ENCODE data around the gene SPIRE1.

Gene SPIRE1

DNA sequence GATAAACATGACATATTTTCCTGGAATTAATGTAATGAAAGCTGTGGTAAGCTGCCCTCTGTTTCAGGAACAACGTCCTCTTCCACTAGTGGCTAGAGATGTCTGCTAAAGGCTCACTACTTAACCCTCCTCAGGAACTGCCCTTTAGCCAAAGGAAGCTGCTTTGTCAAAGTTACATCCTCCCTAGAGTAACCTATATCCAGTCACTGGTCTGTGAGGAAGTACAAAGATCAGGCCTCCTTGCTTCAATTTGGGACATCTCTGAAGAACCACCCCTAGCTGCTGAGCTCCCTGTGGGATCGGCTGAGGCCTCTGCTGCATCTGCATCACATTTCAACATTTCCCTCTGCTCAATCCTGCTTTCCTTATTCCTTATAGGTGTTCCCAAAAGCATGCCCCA lies 142.4 kb downstream of the SPIRE1 start:
- TF ChIP-seq EZH2phosphoT487 (IDR thresholded peaks at IDR 0.05; ENCODE audit: borderline replicate concordance): no peak
- TF ChIP-seq, protein P1, sequence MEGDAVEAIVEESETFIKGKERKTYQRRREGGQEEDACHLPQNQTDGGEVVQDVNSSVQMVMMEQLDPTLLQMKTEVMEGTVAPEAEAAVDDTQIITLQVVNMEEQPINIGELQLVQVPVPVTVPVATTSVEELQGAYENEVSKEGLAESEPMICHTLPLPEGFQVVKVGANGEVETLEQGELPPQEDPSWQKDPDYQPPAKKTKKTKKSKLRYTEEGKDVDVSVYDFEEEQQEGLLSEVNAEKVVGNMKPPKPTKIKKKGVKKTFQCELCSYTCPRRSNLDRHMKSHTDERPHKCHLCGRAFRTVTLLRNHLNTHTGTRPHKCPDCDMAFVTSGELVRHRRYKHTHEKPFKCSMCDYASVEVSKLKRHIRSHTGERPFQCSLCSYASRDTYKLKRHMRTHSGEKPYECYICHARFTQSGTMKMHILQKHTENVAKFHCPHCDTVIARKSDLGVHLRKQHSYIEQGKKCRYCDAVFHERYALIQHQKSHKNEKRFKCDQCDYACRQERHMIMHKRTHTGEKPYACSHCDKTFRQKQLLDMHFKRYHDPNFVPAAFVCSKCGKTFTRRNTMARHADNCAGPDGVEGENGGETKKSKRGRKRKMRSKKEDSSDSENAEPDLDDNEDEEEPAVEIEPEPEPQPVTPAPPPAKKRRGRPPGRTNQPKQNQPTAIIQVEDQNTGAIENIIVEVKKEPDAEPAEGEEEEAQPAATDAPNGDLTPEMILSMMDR (conservative IDR thresholded peaks at IDR 0.05; ENCODE audit: low read length): no peak
- Histone ChIP-seq H3K9me2 (replicated peaks; ENCODE audit: low read depth, low read length) (no peaks in the 10 kb centered on the region), H3K9me3 (ENCODE audit: insufficient read depth, low read depth, low read length) (no peaks in the 10 kb centered on the region), H3K4me3 (ENCODE audit: low read length, poor library complexity, severe bottlenecking) (no peak overlapping the region), H3K4me2 (ENCODE audit: low read depth, low read length, poor library complexity, severe bottlenecking) (no peak overlapping the region), H4K20me1 (ENCODE audit: insufficient read depth, low read length, poor library complexity, severe bottlenecking) (no peaks in the 10 kb centered on the region), H2AFZ (ENCODE audit: low read length) (no peak overlapping the region), H3K79me2 (ENCODE audit: insufficient read depth, low read length) (no peaks in the 10 kb centered on the region), H3K4me1 (ENCODE audit: insufficient read depth, low read length, poor library complexity, severe bottlenecking) (no peaks in the 10 kb centered on the region), H3F3A (ENCODE audit: low read depth) (no peaks in the 10 kb centered on the region), H3K36me3 (ENCODE audit: insufficient read depth, low read length) (no peaks in the 10 kb centered on the region), H3K9ac (ENCODE audit: low read depth, low read length, poor library complexity, severe bottlenecking) (no peak overlapping the region), H3K27me3 (ENCODE audit: insufficient read depth, low read length, poor library complexity, severe bottlenecking) (no peaks in the 10 kb centered on the region)

DNA sequence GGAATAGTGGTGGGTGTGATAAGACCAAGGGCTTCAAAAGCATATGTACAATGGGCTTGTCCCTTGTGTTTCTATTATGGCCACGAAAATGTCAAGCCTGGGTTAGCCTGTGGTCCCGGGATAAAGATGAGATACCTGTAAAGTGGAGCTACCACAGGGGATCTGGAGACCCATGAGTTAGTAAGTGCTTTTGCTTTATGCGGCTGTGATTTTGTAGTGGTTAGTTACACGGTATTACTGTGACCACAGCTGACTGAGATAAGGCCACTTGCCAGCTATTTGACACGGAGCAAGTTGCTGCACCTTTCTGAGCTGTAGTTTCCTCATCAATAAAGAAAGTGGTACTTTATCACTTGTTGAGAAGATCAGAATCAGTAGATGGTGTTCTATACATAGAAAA lies 150.9 kb downstream of the SPIRE1 start:
- Histone ChIP-seq H3F3A (ENCODE audit: low read depth) (no peaks in the 10 kb centered on the region), H3K9me2 (replicated peaks; ENCODE audit: low read depth, low read length) (no peaks in the 10 kb centered on the region)

GRCh38 chr18:12500986-12501385 lies 156.9 kb downstream of the SPIRE1 start:
- Histone ChIP-seq H3K9ac (ENCODE audit: low read depth, low read length, poor library complexity, severe bottlenecking) (no peak overlapping the region), H3K9me3 (ENCODE audit: insufficient read depth, low read depth, low read length) (no peaks in the 10 kb centered on the region), H3K79me2 (ENCODE audit: insufficient read depth, low read length) (no peaks in the 10 kb centered on the region), H3K27me3 (ENCODE audit: insufficient read depth, low read length, poor library complexity, severe bottlenecking) (no peaks in the 10 kb centered on the region), H4K20me1 (ENCODE audit: insufficient read depth, low read length, poor library complexity, severe bottlenecking) (no peaks in the 10 kb centered on the region), H3K4me2 (ENCODE audit: low read depth, low read length, poor library complexity, severe bottlenecking) (no peak overlapping the region), H3K36me3 (ENCODE audit: insufficient read depth, low read length) (no peaks in the 10 kb centered on the region), H3K9me2 (replicated peaks; ENCODE audit: low read depth, low read length) (no peaks in the 10 kb centered on the region), H3K4me3 (ENCODE audit: low read length, poor library complexity, severe bottlenecking) (no peak overlapping the region), H2AFZ (ENCODE audit: low read length) (no peak overlapping the region), H3F3A (ENCODE audit: low read depth) (no peaks in the 10 kb centered on the region), H3K4me1 (ENCODE audit: insufficient read depth, low read length, poor library complexity, severe bottlenecking) (no peaks in the 10 kb centered on the region)
- TF ChIP-seq EZH2phosphoT487 (IDR thresholded peaks at IDR 0.05; ENCODE audit: borderline replicate concordance): no peak
- TF ChIP-seq, protein P1 (conservative IDR thresholded peaks at IDR 0.05; ENCODE audit: low read length): no peak

More for the DNA sequence above, 150.9 kb downstream of the SPIRE1 start:
- Histone ChIP-seq H3K79me2 (ENCODE audit: insufficient read depth, low read length) (no peaks in the 10 kb centered on the region), H4K20me1 (ENCODE audit: insufficient read depth, low read length, poor library complexity, severe bottlenecking) (no peaks in the 10 kb centered on the region), H3K36me3 (ENCODE audit: insufficient read depth, low read length) (no peaks in the 10 kb centered on the region), H3K4me3 (ENCODE audit: low read length, poor library complexity, severe bottlenecking) (no peak overlapping the region), H3K9me3 (ENCODE audit: insufficient read depth, low read depth, low read length) (no peaks in the 10 kb centered on the region), H3K9ac (ENCODE audit: low read depth, low read length, poor library complexity, severe bottlenecking) (no peak overlapping the region), H3K27me3 (ENCODE audit: insufficient read depth, low read length, poor library complexity, severe bottlenecking) (no peaks in the 10 kb centered on the region), H3K4me2 (ENCODE audit: low read depth, low read length, poor library complexity, severe bottlenecking) (no peak overlapping the region), H2AFZ (ENCODE audit: low read length) (no peak overlapping the region), H3K4me1 (ENCODE audit: insufficient read depth, low read length, poor library complexity, severe bottlenecking) (no peaks in the 10 kb centered on the region)
- TF ChIP-seq, protein P1 (conservative IDR thresholded peaks at IDR 0.05; ENCODE audit: low read length): no peak
- TF ChIP-seq EZH2phosphoT487 (IDR thresholded peaks at IDR 0.05; ENCODE audit: borderline replicate concordance): no peak

Data from Loucy (cell line).